Measurements from ENCODE around the gene MUSK. TPM values are rescaled to one million over a fixed set of nuclear protein-coding genes. Genes with fewer than 3 reads are reported as not detected.

Gene MUSK
- total and polyA plus RNA-seq, 2 experiments from 2014 or later, result not detected

DNA sequence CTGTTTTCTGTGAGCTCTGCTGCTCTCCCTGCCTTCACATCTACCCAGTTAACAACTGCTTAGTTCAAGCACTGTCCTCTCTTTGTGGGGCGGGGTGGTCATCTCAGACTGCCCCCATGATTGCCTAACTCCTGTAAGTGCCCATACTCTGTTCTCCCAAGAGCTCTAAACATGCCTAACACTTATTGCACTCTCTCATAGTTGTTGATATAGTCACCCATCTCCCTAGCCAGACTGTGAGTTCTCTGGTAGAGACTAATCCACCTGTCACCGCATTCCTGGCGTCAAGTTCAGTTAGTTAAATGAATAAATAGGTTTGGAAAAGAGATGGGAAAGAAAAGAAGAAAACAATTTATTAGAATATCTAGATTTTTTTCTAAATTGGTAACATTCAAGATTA, 18.3 kb upstream of the MUSK start (continued):
- TF ChIP-seq, protein P1, sequence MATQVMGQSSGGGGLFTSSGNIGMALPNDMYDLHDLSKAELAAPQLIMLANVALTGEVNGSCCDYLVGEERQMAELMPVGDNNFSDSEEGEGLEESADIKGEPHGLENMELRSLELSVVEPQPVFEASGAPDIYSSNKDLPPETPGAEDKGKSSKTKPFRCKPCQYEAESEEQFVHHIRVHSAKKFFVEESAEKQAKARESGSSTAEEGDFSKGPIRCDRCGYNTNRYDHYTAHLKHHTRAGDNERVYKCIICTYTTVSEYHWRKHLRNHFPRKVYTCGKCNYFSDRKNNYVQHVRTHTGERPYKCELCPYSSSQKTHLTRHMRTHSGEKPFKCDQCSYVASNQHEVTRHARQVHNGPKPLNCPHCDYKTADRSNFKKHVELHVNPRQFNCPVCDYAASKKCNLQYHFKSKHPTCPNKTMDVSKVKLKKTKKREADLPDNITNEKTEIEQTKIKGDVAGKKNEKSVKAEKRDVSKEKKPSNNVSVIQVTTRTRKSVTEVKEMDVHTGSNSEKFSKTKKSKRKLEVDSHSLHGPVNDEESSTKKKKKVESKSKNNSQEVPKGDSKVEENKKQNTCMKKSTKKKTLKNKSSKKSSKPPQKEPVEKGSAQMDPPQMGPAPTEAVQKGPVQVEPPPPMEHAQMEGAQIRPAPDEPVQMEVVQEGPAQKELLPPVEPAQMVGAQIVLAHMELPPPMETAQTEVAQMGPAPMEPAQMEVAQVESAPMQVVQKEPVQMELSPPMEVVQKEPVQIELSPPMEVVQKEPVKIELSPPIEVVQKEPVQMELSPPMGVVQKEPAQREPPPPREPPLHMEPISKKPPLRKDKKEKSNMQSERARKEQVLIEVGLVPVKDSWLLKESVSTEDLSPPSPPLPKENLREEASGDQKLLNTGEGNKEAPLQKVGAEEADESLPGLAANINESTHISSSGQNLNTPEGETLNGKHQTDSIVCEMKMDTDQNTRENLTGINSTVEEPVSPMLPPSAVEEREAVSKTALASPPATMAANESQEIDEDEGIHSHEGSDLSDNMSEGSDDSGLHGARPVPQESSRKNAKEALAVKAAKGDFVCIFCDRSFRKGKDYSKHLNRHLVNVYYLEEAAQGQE (IDR thresholded peaks at IDR 0.05; ENCODE audit: unreplicated experiment), result no peak
- TF ChIP-seq ZNF114 (CRISPR knock-in tag; IDR thresholded peaks at IDR 0.05) (no peak), ZNF331 (CRISPR knock-in tag; IDR thresholded peaks at IDR 0.05; ENCODE audit: low read depth) (no peak), STAT1 (IDR thresholded peaks at IDR 0.05; ENCODE audit: unreplicated experiment) (no peak), JUNB (IDR thresholded peaks at IDR 0.05; ENCODE audit: unreplicated experiment) (no peak)
- TF ChIP-seq, protein P2, sequence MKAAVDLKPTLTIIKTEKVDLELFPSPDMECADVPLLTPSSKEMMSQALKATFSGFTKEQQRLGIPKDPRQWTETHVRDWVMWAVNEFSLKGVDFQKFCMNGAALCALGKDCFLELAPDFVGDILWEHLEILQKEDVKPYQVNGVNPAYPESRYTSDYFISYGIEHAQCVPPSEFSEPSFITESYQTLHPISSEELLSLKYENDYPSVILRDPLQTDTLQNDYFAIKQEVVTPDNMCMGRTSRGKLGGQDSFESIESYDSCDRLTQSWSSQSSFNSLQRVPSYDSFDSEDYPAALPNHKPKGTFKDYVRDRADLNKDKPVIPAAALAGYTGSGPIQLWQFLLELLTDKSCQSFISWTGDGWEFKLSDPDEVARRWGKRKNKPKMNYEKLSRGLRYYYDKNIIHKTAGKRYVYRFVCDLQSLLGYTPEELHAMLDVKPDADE (IDR thresholded peaks at IDR 0.05), result no peak

DNA sequence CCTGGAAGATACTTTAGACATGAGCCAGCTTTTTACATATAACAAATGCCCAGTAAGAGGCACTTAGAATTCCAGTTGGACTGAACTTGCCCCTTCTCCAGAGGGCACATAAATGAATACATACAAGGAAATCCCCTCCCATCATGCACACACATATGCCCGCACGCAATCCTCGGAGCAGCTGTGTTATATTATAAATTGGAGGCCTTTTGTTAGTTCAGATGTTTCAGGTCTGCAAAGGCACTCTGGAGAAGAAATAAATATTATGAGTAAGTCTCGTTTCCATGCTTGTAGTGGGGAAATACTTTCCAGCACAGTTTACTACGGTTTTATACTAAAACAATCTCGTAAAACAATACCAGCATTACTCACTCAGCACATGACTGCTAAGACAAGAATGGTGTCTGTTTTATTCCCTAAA, 17.6 kb upstream of the MUSK start:
- H3K9me3 Mint-ChIP-seq, result peaks cover under 1% of the 10 kb centered on the region; the same call in 2 of the 3 replicates
- ATAC-seq, result no peak
- H3K27ac ChIP-seq (ENCODE audit: low read depth), result no peak overlapping the region
- TF ChIP-seq, protein P2 (IDR thresholded peaks at IDR 0.05), result no peak
- no peak for TF ChIP-seq POLR2AphosphoS5 (IDR thresholded peaks at IDR 0.05; ENCODE audit: low read depth)
- TF ChIP-seq, protein P1 (IDR thresholded peaks at IDR 0.05; ENCODE audit: unreplicated experiment), result no peak
- TF ChIP-seq STAT1 (IDR thresholded peaks at IDR 0.05; ENCODE audit: unreplicated experiment), result no peak
- TF ChIP-seq, protein P3, sequence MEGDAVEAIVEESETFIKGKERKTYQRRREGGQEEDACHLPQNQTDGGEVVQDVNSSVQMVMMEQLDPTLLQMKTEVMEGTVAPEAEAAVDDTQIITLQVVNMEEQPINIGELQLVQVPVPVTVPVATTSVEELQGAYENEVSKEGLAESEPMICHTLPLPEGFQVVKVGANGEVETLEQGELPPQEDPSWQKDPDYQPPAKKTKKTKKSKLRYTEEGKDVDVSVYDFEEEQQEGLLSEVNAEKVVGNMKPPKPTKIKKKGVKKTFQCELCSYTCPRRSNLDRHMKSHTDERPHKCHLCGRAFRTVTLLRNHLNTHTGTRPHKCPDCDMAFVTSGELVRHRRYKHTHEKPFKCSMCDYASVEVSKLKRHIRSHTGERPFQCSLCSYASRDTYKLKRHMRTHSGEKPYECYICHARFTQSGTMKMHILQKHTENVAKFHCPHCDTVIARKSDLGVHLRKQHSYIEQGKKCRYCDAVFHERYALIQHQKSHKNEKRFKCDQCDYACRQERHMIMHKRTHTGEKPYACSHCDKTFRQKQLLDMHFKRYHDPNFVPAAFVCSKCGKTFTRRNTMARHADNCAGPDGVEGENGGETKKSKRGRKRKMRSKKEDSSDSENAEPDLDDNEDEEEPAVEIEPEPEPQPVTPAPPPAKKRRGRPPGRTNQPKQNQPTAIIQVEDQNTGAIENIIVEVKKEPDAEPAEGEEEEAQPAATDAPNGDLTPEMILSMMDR (conservative IDR thresholded peaks at IDR 0.05; ENCODE audit: low read depth in 2 of 2), result no peak
- TF ChIP-seq CREB1 (CRISPR knock-in tag; IDR thresholded peaks at IDR 0.05; ENCODE audit: low read depth), result no peak
- TF ChIP-seq EZH2phosphoT487 (IDR thresholded peaks at IDR 0.05; ENCODE audit: unreplicated experiment), result no peak
- no peak for TF ChIP-seq NANOG (IDR thresholded peaks at IDR 0.05; ENCODE audit: borderline replicate concordance)
- no peak for TF ChIP-seq ZNF331 (CRISPR knock-in tag; IDR thresholded peaks at IDR 0.05; ENCODE audit: low read depth)
- no peak for TF ChIP-seq EZH2 (IDR thresholded peaks at IDR 0.05; ENCODE audit: low read depth, unreplicated experiment)
- TF ChIP-seq ZNF114 (CRISPR knock-in tag; IDR thresholded peaks at IDR 0.05), result no peak

More for the DNA sequence above, 17.6 kb upstream of the MUSK start:
- Histone ChIP-seq H3K4me1 (ENCODE audit: insufficient read depth) (no peaks in the 10 kb centered on the region), H3K36me3 (ENCODE audit: insufficient read depth) (no peaks in the 10 kb centered on the region), H3F3A (replicated peaks; ENCODE audit: low read depth) (no peaks in the 10 kb centered on the region), H3K4me3 (no peak overlapping the region), H3K27me3 (ENCODE audit: insufficient read depth) (no peaks in the 10 kb centered on the region), H3K9me2 (ENCODE audit: insufficient read depth) (no peaks in the 10 kb centered on the region), H3K79me2 (replicated peaks; ENCODE audit: insufficient read depth) (no peaks in the 10 kb centered on the region), H2AFZ (no peak overlapping the region), H4K20me1 (replicated peaks; ENCODE audit: insufficient read depth) (no peaks in the 10 kb centered on the region), H3K4me2 (no peak overlapping the region)
- Mint-ChIP-seq H3K36me3 (ENCODE audit: low read depth) (no peaks in the 10 kb centered on the region), H3K27me3 (ENCODE audit: insufficient read depth, low read depth, poor library complexity) (no peaks in the 10 kb centered on the region), H3K27ac (no peak overlapping the region), H3K4me1 (no peaks in the 10 kb centered on the region), H3K4me3 (no peak overlapping the region)
- DNase-seq (ENCODE audit: low spot score), result no peak

Measured in GM23338 (cell line).